OCI-M1 (cell line): ENCODE results near the gene LATS2.
A peak's percentile ranks its signal among the peaks of the same experiment; 100 is the strongest.
"Not testable (repeated sequence)": the region's sequence is repeated elsewhere in the genome, so short reads cannot be mapped to it uniquely, and the experiment has no call there.

ENCODE experiments used
- DNase-seq: peaks from one replicate; lab custom pipeline; 2025; lab: John Stamatoyannopoulos, UW

The LATS2 gene

GRCh38 chr13:20991741-20992520 lies 69.5 kb downstream of the LATS2 start:
- no peak for DNase-seq

DNA sequence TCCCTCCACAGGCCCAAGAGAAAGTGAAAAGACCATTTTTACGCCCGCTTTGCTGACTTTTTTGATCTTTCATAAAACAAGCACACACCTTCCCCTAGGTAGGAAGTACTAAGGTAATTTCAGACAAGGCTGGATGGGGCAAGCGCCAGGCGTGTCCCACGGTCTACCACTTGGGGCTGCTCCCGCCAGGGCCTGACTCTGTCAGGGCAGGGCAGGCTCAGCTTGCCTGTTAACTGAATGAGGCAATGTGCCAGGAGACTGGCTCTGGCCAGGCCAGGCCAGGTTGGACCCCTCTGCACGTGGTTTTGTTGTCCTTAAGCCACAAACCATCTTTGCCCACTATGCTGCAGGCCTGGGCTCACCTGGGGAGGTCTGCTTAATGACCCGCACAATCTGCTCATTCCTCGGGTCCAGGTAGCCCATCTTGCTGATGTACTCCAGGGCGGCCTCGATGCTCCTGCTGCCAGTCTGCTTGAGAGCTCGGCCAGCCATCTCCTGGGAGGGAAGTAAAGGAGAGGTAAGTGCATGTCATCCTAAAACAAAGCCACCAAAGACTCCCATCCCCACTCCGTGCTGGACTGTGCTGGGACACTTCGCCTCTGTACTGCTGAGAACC lies 70.4 kb downstream of the LATS2 start:
- DNase-seq = no peak

DNA sequence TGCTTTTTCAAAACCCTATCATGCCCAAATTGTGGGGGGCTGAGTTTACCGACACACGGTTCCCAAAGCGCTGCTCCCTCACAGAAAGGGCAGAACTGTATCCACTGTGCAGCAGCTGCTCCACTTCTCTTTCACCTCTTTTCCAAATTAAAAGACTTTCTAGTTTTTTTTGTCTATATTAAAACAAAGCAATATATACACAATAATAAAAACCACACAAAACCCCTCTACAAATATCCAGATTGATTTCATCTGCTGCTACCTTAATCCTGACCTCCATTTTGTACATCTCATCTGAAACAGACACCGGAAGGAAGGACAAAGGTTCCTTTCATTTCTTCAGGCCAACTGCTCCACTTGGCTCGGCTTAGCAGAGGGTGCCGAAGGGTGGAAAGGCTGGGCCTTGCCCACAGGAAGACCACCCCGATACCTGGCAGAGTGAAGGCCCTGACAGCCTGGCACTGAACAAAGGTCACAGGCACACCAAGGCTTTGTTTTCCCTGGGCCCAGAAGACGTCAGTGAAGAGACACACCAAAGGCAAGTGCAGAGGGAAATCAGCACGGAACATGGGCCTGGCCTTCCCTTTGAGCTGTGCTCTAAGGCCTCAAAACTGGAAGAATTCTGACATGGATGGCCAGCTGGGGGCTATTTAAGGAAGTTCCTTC lies 71.6 kb downstream of the LATS2 start:
- no peak for DNase-seq

- DNase-seq = no peak
Observed at GRCh38 chr13:20988909-20989655, 72.3 kb downstream of the LATS2 start.

DNA sequence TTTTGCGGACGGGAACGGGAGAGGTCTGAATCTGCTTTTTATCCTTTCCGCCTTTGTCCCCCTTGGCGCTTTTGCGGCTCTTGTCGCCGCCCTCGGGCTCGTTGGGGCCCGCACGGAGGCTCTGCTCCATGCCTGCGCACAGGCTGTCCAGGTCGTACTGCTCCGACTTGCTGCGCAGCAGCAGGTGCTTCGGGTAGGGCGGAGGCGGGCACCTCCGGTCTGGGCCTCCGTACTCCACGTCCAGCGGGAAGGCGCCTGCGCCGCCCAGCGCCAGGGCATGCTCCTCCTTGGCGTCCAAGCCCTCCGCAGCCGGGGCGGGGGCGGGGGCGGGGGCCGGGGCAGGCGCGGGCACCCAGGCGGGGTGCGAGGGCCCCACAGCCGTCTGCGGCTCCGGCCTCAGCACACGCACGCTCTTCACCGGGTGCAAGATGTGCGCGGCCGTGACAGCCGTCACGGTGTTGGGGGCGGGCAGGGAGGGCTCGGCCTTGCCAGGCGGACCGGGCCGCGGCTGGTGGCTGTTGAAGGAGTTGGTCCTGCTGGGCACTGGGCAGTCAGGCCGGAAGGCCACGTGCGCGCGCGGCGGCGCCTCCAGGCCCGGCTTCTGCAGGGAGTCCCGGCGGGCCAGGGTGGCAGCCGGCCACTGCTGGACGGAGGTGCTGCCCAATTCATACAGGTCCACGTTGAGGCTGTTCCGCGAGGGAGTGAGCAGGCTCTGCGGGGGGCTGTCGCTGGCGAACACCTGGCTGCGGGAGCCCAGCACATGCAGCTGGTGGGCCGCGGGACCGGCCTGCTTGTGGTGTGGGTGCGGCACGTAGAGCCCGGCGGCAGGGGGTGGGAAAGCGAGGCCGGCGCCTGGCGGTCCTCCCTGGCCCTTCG lies 73.1 kb downstream of the LATS2 start:
- no peak for DNase-seq

DNA sequence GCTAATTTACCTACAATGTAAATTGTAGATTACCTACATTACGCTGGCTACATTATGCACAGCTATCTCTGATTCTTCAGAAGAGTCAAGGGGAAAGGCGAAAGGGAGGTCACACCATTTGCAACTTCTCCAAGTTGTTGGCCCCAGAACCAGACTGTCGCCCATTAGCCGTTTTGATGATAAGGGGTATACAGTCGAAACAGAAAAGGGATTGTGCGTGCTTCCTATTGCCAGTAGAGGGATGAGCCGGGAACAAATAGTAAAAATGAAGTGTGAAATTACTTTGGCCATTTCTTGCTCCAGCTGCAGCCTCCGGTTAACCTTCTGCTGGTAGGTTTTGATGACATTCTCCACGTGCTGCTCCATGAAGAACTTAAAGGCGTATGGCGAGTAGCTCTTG lies 73.8 kb downstream of the LATS2 start:
- no peak for DNase-seq

DNA sequence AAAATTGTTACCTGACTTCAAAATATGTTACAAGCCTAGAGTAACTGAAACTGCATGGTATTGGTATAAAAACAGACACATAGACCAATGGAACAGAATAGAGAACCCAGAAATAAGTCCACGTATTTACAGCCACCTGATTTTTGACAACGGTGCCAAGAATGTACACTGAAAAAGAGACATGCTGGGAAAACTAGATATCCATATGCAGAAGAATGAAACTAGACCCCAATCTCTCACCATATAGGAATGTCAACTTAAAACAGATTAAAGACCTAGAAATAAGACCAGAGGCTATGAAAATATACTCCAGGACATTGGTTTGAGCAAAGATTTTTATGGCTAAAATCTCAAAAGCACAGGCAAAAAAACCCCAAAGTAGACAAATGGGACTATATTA lies 76.5 kb downstream of the LATS2 start:
- no peak for DNase-seq

DNA sequence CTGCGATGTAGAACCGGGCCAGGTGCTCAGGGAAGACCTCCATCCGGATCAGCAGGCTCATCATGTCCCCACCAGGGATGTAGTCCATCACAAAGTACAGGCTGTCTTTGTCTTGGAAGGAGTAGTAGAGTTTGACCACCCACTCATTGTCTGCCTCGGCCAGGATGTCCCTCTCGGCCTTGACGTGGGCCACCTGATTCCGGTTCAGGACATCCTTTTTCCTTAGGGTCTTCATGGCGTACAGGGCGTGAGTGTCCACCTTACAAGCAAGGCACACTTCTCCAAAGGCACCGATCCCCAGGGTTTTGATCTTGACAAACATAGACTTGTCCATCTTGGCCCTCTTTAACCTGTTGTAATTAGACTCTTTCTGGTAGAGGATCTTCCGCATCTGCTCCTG lies 78.0 kb downstream of the LATS2 start:
- no peak for DNase-seq

DNA sequence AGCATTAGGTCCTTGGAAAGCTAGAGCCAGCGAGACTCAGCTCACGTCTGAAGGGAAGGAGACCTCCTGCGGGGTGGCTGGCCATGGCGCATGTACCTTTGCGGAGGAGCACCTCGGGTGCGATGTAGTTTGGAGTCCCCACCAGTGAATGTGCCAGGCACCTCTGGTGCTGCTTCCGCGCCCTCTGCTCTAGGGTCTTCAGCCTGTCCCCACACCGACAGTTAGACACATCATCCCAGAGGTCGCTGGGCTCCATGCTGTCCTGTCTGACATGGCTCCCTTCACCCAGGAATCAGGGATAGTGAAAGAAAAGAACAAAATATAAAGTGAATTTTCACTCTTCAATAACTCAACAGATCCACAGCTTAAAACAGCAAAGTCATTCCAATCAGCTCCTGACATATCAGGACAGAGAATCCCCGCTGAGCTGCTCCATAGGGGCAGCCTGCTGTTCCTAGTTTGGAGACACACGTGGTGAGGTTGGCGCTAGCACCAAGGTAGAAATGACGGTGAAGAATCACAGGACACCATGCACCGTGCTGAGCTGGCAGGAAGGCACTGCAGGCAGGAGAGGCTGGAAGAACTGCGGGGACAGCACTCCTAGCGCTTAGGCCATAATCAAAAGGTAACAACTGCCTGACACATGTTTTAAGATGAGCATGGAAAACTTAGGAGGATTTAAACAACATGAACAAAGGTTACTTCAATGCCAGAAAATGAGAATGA lies 79.9 kb downstream of the LATS2 start:
- DNase-seq = no peak

DNA sequence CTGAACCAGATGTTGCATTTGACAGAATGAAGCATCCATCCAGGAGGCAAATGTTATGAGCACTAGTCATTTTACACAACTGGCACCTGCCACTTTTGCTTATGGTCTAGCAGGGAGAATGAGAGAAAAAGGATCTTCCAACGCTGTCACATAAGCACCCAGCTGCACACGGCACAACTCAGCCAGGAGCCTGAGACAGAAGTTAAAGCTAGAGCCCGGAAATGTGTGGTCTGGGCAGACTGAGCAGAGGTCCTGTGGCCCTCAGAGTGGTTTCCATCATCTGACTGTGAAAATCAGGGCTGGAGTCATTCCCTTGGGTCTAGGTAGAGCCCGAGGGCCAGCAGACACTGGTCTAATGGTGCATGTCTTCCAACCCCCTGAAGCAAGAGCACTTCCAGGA lies 80.5 kb downstream of the LATS2 start:
- DNase-seq = no peak

DNA sequence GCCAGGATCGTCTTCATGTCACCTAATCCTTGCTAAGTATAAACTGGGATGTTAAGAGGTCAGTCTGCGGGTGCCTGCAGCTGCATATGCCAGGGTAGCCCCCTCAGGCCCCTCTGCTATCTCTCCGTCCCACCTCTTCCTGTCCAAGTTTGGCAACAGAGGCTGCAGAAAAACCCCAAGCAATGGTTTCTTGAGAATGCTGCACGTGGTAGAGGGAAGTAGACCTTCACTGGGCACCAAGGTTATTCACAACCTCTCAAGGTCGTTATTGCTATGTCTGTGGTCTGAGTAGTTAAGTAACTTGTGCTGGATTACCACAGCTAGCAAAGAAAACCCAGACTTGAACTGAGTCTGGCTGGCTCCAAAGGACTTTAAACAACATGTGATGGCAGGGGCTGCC lies 81.0 kb downstream of the LATS2 start:
- no peak for DNase-seq

- no peak for DNase-seq
Observed at GRCh38 chr13:20977394-20977793, 84.0 kb downstream of the LATS2 start.

DNA sequence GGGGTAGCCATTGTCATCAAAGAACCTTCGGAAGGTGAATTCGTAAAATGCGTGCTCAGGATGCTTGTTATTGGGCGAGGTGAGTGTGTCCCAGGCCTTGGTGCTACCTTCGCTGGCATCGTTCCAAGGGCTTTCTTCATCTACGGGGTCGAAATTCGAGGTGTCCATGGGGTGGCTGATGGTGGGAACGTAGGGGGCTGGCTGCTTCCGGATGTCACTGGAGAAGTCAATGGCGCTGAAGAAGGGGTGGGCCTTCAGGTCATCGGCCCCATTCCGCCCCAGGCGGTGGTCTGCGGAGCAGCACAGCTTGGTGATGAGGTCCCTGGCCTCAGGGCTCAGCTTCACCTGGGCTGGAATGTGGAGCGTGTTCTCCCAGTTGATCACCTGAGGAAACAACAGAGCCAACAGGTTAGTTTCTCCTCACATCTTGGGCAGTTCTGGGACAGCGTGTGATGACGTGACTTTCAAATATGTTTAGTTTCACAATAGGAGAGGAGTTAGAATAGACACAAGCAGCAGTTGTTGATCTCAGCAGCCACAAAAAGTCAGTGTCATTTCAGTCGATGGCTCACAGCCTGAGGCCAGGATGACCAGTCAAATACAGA lies 86.3 kb downstream of the LATS2 start:
- DNase-seq = no peak

GRCh38 chr13:20973886-20974425 lies 87.4 kb downstream of the LATS2 start:
- no peak for DNase-seq

- no peak for DNase-seq
Observed at GRCh38 chr13:20972731-20973130, 88.7 kb downstream of the LATS2 start.

DNA sequence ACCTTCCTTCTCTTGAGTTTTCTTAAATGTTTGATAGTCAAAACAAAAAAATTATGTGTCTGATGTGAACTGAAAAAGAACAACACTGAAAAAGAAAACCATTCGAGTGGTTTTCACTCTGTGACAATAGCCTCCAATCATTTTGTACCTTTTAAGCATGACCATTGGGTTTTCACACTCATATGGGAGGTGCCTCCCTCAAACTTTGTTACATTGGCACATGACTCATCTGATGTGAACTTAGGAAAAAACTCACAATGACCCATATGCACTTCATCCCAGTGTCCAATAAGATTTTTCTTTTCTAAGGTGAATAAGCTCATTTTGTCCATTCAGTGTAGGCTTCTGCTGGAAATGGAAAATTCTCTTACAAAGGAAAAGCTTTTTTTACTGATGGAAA lies 92.2 kb downstream of the LATS2 start:
- no peak for DNase-seq

DNA sequence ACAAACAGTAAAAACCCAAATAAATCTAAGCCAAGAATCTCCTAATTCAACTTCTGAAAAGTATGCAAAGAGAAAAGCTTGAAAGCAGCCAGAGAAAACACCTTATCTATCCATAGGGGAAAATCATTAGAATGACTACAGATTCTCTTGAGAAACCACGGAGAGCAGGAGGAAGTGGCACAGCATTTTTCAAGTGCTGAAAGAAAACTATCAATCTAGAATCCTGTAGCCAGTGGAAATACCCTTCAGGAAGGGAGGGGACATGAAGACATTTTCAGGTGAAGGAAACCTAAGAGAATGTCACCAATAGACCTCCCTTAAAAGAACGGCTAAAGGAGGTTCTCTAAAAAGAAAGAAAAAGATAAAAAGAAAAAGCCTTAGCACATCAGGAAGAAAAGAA lies 92.6 kb downstream of the LATS2 start:
- DNase-seq = peak; percentile 7

- DNase-seq = no peak
Observed at GRCh38 chr13:20967340-20967739, 94.0 kb downstream of the LATS2 start.

GRCh38 chr13:20964904-20965303 lies 96.5 kb downstream of the LATS2 start:
- no peak for DNase-seq

DNA sequence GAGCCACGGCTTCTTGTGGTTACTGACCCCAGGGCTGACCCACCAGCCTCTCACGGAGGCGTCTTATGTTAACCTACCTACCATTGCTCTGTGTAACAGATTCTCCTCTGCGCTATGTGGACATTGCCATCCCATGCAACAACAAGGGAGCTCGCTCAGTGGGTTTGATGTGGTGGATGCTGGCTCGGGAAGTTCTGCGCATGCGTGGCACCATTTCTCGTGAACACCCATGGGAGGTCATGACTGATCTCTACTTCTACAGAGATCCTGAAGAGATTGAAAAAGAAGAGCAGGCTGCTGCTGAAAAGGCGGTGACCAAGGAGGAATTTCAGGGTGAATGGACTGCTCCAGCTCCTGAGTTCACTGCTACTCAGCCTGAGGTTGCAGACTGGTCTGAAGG lies 99.7 kb downstream of the LATS2 start:
- not testable (repeated sequence) for DNase-seq
